ENCODE results near the gene BICDL2.

The BICDL2 gene

DNA sequence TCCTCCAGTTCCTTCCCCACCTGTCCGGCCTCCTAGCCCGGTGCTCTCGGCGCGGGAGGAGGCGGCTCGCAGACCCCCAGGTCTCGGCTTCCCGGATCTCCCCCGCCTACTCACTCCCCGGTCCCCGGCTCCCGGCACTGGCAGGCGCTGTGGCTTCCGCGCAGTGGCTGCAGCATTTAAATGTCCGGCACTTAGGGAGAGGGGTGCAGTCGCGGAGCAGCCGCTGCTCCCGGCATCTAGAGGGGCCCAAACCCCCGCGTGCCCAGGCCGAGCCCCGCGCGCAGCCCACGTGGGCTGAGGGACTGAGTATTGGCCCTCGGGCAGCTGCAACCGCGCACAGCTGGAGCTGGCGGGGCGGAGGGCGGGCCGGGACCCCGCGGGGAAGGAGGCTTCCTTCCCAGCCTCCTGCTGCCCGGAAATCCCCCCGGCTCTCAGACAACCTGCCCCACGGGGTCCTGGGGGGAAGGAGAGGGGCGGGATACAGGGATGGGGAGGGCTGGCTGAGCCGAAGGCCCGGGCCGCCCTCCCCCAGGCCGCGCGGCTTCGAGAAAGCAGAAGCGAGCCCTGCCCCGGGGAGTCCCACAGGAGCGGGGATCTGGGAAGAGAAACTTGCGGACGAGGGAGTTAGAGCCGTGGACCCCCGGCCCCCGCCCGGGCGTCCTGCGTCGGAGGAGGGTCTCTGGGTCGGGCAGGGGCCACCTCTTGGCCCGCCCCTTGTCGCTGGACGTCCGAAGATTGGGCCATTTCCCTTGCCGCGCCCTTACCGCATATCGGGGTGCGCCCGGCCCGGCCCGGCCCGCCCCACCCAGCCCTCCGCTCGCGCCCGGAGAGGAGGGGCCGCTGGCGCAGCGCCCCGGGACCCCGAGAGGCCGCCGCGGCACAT, 9.3 kb upstream of the BICDL2 start, which contains the start of gene MMP25:
Gene MMP25, plus strand, starts transcription at position 804 of the 883 bp plus-strand sequence. CDS start 357 bp downstream, outside the sequence.
- DNase-seq: no peak

DNA sequence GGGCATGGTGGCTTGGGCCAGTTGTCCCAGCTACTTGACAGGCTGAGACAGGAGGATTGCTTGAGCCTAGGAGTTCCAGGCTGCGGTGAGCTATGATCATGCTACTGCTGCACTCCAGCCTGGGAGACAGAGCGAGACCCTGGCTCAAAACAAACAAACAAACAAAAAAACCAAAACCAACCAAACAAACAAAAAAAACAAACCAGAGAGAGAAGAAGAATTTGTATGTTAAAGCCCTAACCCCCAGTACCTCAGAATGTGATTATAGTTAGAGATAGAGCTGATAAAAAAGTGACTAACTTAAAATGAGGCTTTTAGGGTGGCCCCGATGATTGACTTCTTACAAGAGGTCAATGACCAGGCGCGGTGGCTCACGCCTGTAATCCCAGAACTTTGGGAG, 8.0 kb upstream of the BICDL2 start:
- no peak for DNase-seq

DNA sequence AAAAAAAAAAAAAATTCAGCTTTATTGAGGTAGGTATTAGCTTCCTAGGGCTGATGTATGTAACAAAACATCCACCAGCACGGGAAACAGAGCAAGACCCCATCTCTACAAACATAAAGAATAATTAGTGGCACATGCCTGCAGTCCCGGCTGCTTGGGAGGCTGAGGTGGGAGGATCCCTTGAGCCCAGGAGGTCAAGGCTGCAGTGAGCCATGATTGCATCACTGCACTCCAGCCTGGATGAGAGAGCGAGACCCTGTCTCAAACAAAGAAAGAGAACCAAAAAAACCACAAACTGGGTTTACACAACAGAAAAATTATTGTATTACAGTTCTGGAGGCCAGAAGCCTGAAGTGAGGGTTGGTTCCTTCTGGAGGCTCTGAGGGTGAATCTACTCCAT, 5.6 kb upstream of the BICDL2 start:
- DNase-seq: no peak

DNA sequence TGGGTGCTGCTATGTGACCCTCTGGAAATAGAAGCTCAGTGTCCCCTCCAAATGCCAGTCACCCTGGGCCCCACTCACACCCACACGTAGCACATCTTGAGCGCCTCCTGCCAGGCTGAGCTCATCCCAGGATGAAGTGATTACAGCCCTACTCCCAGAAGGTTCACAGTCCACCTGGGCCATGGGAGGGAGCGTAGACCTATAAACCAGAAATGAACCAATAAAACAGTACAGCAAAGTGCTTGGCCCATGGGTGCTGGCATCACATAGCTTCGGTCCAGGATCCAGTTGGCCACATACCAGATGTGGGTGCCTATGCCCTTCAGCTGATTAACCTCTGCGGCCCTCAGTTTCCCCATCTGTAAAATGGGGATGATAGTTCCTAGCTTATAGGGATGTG, 2.2 kb upstream of the BICDL2 start:
- DNase-seq: no peak

DNA sequence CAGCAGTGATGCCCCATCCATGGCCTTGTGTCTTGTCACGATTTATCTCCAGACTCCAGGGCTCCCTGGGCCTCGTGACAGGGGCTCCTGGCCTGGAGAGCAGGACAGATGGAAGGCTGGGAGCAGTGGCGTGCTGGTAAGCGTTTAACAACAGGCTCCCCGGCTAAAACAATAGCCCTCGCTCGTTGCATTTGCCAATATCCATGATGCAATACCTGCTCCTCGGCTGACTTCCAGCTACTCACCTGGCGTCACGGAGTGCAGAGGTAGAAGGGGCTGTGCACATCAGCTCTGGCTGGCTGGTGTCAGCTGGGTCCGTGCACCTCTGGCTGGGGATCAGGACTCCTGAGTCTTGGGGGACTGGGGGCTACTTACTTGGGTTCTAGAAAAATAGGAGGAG, 1.5 kb upstream of the BICDL2 start:
- DNase-seq: no peak

DNA sequence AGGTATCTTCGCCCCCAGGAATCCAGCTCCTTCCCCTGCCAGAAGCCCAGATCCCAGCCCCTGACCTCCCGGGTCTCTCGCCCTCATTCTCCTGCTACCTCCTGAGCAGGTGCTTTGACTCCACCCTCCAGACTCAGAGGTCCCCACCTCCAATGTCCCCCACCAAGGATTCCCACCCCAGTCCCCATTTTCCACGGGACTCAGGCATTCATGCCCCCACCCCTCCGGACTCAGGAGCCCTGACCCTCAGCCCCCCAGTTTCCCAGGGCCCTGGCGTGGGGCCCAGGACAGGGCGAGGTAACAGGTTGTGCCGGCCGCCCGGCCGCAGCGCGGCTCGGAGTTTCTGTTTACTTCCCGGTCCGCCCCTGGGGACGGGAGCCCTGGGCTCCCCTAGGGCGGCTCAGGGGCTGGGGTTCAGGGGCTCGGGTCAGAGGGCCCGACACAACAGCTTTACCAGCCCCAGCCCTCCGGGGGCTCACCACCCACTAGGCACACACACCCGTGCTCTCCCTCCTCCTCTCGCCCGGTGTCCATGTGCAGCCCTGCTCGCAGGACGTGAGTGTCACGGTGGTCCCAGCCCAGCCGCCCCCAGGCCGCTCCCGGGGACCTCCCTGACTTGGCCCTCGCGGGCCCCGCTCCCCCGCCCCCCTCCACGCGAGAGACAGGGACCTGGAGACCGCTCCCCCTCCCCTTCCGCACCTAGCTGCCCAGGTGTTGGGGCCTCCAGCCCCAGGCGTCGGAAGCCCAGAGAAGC, 595 bp downstream of the BICDL2 start:
- no peak for DNase-seq

DNA sequence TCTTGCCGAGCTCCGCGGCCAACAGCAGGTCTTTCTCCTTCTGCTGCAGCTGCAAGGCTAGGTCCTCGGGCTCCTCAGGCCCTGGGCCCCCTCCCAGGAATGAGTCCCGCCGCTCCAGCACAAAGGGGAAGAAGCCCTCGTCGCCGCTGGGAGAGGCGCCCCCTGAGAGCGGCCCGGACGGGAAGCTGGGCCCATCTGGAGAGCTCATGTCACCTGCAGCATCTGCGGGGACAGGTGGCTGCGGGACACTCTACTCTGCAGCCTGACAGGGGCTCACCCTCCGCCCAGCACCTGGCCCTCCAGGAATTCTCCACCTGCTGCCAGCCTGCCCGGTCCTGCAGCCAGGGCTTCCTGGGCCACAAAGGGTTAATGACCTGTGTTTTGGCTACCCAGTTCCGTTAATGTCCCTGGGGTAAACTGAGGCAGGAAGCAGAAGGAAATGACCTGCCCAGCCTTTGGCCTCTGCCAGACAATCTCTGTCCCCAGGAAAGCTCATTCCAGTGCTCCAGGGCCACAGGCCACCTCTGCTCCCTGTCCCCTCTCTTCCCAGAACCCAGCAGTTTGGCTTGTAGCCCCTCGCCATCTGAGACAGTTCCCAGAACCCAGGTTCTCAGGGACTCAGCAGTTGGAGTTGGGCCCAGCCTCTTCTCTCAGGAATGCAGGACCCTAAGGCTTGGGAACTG, 1.3 kb downstream of the BICDL2 start:
- DNase-seq: no peak

DNA sequence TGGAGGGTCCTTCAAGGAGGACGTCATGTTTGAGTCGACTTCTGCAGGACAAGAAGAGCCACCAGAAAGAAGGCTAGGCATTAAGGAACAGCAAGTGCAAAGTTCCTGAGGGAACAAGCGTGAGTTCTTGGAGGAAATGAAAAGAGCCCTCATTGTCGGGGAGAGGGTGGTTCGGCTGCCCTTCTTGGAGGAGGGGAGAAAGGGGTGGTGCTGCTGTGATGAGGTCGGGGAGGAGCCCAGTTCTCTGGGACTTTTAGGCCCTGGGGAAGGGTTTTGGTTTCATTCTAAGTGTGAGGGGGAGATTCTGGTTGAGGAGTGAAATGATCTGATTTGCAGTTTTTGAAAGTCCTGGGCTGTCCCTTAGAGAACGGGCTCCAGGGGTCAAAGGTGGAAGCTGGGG, 4.1 kb downstream of the BICDL2 start:
- DNase-seq: no peak

DNA sequence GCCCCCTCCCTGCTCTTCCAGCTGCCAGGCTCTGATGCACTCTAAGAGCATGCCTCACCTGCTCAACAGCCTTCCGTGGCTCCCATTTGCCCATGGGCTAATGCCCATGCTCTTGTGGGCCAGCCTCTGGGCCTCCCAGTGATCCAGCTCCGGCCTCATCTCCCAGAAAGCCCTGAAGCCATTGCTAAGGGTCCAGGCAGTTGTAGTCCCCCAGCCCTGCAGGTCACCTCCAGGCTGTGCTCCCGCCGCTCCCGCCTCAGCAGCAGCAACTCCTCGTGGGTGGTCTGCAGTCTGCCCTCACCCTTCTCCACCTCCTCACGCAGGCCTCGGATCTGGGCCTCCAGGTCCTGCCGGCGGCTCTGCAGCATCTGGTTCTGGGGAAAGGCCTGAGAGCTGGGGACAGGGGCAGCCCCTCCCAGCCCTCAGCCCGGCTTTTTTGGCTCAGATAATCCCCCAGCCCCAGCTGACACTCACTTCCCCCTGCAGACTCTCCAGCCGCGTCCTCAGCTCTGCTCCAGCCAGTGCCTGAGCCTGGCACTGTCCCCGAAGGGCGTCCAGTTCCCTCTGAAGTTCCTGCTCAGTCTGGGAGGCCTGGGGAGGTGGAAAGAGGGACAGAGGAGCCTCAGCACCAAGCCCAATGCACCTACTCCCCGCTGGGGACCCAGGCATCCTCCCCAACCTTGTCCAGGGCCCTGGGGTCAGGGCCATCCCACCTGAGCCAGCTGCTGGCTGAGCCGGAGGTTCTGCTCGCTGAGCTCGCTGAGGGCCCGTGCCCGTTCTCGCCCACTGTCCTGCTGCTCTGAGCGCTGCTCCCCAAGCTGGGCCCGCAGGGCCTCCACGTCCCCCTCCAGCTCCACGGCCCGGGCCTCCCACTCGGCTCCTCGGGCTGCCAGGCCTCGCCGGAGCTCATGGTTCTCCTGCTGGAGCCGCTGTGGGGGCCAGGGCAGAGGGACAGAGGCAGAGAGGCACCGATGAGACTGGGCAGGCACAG, 6.2 kb downstream of the BICDL2 start:
- DNase-seq: no peak

DNA sequence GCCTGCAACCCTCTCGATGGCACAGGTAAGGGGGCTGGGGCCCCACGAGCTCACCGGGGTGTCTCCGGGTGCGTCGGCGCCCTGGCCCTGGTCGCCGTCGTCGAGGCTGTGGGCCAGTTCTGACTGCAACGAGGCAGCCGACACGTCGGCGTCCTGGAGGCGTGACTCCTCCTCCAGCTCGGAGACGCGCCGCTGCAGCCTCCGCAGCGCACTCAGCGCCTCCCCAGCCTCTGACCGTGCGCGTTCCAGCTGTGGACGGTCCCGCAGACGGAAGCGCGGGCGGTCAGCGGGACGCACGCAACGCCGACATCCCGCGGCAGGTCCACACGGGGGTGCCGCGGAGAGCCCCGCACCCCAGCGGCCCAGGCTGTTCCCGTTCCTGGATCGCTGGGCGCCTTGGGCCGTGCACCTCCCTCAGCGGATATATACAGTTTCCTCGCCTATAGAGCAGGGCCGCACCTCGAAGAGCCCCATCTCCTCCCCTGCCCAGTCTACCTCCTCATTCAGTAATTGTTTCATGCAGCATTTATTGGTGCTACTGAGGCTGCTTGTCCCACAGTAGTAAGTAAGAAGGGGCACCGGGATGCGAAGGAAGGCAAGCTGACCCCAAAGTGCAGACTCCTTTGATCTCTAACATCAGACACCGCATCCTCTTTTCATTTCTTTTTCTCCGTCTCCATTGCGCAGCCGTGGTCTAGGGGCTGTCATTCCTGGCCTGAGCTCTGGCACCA, 7.1 kb downstream of the BICDL2 start:
- no peak for DNase-seq

DNA sequence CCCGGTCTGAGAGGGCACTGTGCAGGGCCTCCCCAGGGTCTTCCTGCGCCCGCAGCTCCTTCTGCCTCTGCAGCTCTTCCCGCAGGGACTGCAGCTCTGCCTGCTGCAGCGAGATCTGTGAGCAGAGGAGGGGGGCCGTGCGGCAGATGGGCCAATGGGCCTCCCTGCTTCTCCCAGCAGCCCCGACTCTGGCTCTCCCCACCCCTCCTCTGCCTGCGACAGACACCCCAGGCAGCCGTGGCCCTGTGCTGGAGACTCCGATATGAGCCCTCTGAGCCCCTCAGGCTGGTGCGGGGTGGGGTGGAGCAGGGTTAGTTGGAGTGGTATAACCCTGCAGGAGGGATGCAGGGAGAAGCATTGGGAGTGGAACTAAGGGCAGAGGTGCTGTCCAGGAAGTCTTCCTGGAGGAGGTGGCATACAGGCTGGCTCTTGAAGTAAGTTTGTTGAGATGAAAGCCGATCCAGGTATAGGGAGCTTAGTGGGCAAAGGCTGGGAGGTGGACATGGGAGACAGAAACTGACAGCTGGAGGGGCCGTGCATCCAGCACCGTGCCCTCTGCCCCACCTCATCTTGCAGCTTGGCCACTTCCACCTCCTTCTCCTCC, 7.9 kb downstream of the BICDL2 start:
- DNase-seq: no peak

DNA sequence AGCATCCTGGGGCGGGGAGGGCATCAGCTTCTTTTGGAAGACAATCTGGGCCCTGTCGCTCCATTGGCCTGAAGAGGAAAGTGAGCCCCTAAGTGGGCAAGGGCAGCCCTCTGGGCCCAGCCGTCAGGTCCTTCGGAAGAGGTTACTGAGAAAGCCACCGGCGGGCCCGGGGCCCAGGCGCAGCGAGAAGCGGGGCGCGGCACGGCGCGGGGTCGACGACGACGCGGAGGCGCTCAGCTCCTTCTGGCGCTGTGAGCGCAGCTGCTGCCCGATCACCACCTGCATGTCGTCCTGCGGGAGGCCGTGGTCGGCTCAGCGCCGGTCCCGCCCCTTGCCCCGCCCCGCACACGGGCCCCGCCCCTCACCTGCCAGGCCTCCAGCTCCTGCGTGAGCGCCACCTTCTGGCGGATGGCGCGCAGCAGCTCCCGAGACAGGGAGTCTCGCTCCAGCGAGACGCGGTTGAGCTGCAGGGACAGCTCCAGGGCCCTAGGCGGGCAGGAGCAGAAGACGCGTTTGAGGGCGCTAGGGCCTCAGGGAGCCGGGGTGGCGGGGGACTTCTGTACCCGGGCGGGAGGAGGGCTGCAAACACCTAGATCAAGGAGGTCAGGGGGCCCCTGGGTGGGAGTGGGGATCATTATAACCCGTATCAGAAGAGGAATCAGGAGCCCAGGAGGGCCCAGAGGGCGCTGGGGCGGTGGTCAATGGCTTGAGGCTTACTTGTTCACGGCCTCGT, 8.6 kb downstream of the BICDL2 start:
- DNase-seq: peak; percentile 30

DNA sequence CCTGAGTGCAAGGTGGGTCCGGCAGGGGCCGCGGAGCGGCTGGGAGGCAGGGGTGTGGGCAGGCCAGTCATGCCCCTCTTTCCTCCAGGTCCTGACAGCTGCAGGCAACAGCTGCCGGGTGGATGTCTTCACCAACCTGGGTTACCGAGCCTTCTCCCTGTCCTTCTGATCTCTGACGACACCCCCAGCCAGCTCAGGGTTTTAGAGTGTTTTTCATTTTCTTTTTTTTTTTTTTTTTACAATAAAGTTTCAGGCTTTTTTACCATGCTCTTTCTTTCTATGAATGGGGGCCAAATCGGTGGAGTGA, 9.3 kb downstream of the BICDL2 start:
- DNase-seq: no peak

DNA sequence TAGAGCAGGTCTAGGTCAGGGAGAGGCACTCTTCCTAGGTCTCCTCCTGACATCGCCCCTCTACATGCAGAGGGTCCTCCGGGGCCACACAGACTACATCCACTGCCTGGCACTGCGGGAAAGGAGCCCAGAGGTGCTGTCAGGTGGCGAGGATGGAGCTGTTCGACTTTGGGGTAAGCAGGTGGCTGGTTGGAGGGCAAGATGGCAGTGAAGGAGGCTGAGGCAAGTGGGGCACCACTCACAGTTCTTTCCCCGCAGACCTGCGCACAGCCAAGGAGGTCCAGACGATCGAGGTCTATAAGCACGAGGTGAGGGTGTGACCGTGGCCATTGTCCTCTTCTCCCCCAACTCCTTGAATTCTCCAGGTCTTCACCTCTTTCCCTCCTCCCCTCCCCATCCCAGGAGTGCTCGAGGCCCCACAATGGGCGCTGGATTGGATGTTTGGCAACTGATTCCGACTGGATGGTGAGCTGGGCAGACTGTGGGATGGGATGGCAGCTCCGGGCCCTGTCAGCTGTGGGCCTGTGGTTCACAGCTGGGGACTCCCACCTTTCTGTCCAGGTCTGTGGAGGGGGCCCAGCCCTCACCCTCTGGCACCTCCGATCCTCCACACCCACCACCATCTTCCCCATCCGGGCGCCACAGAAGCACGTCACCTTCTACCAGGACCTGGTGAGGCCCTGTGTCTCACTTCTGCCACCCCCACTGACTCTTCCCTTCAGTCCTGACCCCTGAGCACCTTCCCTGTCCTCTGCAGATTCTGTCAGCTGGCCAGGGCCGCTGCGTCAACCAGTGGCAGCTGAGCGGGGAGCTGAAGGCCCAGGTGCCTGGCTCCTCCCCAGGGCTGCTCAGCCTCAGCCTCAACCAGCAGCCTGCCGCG, 9.9 kb downstream of the BICDL2 start:
- no peak for DNase-seq

DNA sequence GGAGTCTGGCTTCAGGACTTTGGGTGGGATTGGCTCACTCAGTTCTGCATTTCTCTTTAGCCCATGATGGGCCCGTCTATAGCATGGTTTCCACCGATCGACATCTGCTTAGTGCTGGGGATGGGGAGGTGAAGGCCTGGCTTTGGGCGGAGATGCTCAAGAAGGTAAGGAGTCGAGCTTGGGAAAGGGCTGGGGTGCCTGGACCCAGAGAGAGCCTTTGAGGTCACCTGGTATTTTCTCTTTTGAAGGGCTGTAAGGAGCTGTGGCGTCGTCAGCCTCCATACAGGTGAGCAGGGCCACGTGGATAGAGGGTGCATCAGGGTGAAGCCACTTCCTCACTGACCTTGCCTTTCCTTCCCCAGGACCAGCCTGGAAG, 10.8 kb downstream of the BICDL2 start:
- DNase-seq: no peak

DNA sequence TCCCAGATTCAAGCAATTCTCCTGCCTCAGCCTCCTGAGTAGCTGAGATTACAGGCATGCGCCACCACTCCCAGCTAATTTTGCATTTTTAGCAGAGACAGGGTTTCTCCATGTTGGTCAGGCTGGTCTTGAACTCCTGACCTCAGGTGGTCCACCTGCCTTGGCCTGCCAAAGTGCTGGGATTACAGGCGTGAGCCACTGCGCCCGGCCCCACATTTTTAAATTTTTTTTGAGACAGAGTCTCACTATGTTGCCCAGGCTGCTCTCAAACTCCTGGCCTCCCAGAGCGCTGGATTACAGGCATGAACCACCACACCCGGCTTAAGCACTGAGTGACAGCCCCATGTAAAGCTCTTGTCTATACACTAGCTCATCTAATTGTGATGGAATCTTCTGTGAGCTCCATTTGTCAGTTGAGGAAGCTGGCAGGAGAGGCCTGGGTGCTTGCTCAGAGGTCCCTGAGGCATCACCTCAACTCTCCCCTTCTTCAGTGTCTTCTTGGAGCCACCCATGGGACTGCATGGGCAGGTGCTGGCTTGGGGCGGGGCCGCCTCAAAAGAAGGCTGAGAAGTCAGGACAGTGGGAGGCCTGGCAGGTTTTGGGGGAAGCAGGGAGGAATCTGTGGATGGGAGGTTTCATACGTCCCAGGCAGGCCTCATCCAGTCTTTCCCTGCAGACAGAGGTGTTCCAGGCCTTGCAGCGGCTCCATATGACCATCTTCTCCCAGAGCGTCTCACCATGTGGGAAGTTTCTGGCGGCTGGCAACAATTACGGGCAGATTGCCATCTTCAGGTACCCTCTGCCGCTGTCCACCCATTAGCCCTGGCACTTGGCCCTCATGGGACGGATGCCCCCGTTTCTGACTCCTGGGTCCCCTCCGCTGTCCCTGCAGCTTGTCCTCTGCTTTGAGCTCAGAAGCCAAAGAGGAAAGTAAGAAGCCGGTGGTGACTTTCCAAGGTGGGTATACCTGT, 11.4 kb downstream of the BICDL2 start:
- DNase-seq: no peak

DNA sequence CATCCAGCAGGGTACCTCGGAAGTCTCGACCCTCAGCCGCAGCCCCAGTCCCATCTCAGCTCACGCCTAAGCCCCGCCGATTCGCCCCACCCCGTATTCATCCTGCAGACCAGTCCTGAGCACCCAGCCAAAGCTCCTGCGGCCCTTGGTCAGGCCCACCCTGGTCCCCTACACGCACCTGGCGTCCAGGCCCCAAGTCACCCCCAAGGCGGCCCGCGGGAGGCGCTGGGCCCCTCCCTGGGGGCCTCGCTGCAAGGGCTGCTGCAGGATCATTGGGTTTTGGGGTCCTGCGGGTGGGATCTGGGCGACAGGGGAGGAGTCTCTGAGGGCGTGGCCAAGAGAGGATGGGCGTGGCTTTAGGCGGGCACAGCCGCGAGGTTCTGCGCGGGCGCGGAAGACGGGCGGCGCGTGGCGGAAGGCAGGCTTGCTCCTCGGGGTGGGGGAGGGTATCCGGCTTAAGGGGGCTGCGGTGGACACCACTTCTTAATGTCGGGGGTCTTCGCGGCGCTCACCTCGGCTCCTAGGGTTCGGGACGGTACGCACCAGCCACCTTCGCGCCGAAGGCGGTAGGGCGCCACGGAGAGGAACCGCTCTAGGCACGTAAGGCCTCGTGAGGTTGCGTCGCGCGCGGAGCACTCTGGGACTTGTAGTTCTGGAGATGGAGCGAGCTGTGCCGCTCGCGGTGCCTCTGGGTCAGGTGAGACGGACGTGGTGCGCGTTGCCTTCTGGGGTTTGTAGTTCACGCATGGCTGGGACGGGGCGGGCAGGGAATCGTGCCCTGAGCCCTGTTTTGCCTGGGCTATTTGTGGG, 12.9 kb downstream of the BICDL2 start, which contains the start of the genes HCFC1R1 and THOC6:
Gene HCFC1R1, minus strand, starts transcription at position 274 of the 810 bp plus-strand sequence. Its CDS starts 1 bp downstream, at position 273.
Gene THOC6, plus strand, starts transcription at position 367 of the 810 bp plus-strand sequence. Its CDS starts 292 bp downstream, at position 659.
- DNase-seq: peak; percentile 90
